GM13977 (cell line): ENCODE measurements around the gene ACTRT2.

Experiments
- DNase-seq: peaks from one replicate; pipeline ENCODE4 v3.0.0; 2012; ENCODE audit warnings: low spot score
- CTCF ChIP-seq: IDR thresholded peaks from 2 replicates; pipeline ENCODE4 v1.5.1; 2012; ENCODE audit warnings: mild to moderate bottlenecking, control low read depth; ENCODE audit not compliant: insufficient read depth; ENCODE audit errors: extremely low read depth, missing control alignments
- in situ Hi-C: fragments of 300-500 bp; cut with MboI; formaldehyde crosslinking; loops from one replicate; pipeline ENCODE4 v1.12.0; 2022; ENCODE audit warnings: low sequenced_read_pairs, low pct_unique_long_range_greater_than_20kb, mixed read lengths, inconsistent platforms; ENCODE audit not compliant: unreplicated experiment

ACTRT2 gene

GRCh38 chr1:3007298-3008147 lies 13.7 kb upstream of the ACTRT2 start:
- TF ChIP-seq CTCF: no peak

GRCh38 chr1:3009021-3009420 lies 12.2 kb upstream of the ACTRT2 start:
- DNase-seq: no peak
- TF ChIP-seq CTCF: no peak
- in situ Hi-C loops: no loop called here

More at GRCh38 chr1:3007298-3008147, 13.7 kb upstream of the ACTRT2 start:
- in situ Hi-C loops: no loop called here
- no peak for DNase-seq

GRCh38 chr1:3009556-3009955 lies 11.7 kb upstream of the ACTRT2 start:
- in situ Hi-C loops: no loop called here
- no peak for DNase-seq
- no peak for TF ChIP-seq CTCF

GRCh38 chr1:3011127-3011526 lies 10.1 kb upstream of the ACTRT2 start:
- in situ Hi-C loops: no loop called here
- no peak for TF ChIP-seq CTCF
- no peak for DNase-seq

- DNase-seq: no peak
- in situ Hi-C loops: no loop called here
- TF ChIP-seq CTCF: no peak
Measured at GRCh38 chr1:3011631-3012455, 9.4 kb upstream of the ACTRT2 start.

- TF ChIP-seq CTCF: no peak
- in situ Hi-C loops: no loop called here
- DNase-seq: no peak
Measured at GRCh38 chr1:3012456-3013291, 8.6 kb upstream of the ACTRT2 start.
